HG03095 (cell line): ENCODE data around the gene CCNE1.
"Not testable (repeated sequence)": the region's sequence is repeated elsewhere in the genome, so short reads cannot be mapped to it uniquely, and the experiment has no call there.

Source experiments
- ATAC-seq: cut with Tn5 transposase; IDR thresholded peaks from one replicate; pipeline ENCODE4 v1.9.1; 2021; ENCODE audit warnings: moderate library complexity; ENCODE audit not compliant: unreplicated experiment

CCNE1 gene

GRCh38 chr19:29812881-29813275 is 1.1 kb downstream of the CCNE1 start:
- ATAC-seq: no peak

- ATAC-seq: no peak
Measured at GRCh38 chr19:29813642-29814041, 1.9 kb downstream of the CCNE1 start.

- no peak for ATAC-seq
Measured at GRCh38 chr19:29815231-29815630, 3.4 kb downstream of the CCNE1 start.

- ATAC-seq: no peak
Measured at GRCh38 chr19:29817316-29817715, 5.5 kb downstream of the CCNE1 start.

GRCh38 chr19:29819300-29819699 is 7.5 kb downstream of the CCNE1 start:
- no peak for ATAC-seq

GRCh38 chr19:29819986-29820385 is 8.2 kb downstream of the CCNE1 start:
- no peak for ATAC-seq

- no peak for ATAC-seq
Measured at GRCh38 chr19:29823581-29824330, 12.0 kb downstream of the CCNE1 start.

GRCh38 chr19:29825263-29825662 is 13.5 kb downstream of the CCNE1 start:
- ATAC-seq: not testable (repeated sequence)

- ATAC-seq: no peak
Measured at GRCh38 chr19:29831041-29831548, 19.3 kb downstream of the CCNE1 start.

GRCh38 chr19:29831686-29832085 is 19.9 kb downstream of the CCNE1 start:
- no peak for ATAC-seq

GRCh38 chr19:29832801-29833200 is 21.0 kb downstream of the CCNE1 start:
- no peak for ATAC-seq

- no peak for ATAC-seq
Measured at GRCh38 chr19:29833614-29834261, 21.9 kb downstream of the CCNE1 start.

GRCh38 chr19:29834991-29835846 is 23.4 kb downstream of the CCNE1 start:
- ATAC-seq: no peak

- ATAC-seq: peak; percentile 66
Measured at GRCh38 chr19:29836409-29836825, 24.6 kb downstream of the CCNE1 start.

- peak; percentile 71 for ATAC-seq
Measured at GRCh38 chr19:29837448-29837981, 25.7 kb downstream of the CCNE1 start.

- ATAC-seq: no peak
Measured at GRCh38 chr19:29837996-29838395, 26.2 kb downstream of the CCNE1 start.

GRCh38 chr19:29840066-29840950 is 28.5 kb downstream of the CCNE1 start:
- ATAC-seq: no peak

GRCh38 chr19:29841209-29841558 is 29.4 kb downstream of the CCNE1 start:
- no peak for ATAC-seq

- ATAC-seq: no peak
Measured at GRCh38 chr19:29841559-29842367, 30.0 kb downstream of the CCNE1 start.
